ENCODE results near the gene HOXB9.

The HOXB9 gene

DNA sequence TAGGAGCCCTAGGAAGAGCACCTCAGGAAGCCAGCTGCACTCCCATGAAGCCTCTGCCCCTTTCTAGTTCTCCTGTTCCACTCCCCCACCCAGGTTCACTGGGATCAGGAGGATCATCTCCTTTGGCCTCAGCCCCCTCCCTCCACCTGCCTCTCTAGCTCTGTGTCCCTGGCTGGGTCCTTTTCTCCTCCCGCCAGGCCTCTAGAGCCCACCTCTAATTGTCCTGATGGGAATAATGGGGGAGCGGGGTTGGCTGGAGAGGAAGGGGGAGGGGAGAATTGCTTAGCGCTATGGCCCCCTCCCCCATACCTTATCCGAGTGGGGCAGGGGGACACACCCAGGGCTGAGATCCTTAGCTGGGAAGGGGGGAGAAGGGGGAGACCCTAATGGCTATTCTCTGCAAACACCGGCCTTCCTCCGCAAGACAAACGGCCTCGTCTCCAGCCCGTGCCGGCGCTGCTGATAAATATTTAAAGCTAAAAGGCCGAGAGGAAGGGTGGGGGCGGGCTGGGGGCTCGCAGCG is 16.3 kb downstream of the HOXB9 start:
- no peak for DNase-seq

DNA sequence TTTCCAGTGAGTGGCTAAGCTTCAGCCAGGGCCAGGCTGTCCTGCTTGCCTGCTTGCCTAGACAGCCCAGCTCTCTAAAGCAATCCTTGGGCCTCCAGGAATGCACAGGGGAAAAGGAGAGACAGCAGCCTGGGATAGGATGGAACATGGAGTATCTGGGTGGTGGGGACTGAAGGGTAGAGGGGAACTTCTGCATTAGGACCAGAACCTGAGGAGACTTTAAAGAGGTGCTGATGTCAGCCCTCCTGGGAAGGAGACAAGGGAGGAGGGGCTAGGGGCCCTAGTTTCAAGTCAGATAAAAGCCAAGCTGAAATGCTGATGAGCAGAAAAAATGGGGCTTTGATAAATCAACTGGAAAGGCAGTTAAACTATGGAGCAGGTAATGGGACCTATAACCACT is 17.1 kb downstream of the HOXB9 start:
- no peak for DNase-seq

DNA sequence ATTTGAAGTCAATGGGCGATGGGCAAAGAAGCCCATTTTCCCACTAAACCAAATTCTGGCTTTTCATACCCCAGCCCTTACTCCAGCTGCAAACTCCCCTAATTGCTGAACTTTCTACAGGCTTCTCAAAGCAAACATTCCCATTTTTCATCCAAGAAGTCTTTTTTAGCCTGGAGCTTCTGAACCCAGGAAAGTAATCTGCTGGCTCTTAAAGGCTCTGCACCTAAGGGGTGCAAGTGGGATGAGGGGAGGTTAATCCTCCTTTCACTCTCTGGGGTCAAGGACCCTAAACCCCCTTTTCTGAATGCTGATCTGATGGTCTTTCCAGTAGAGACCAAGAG is 17.7 kb downstream of the HOXB9 start:
- no peak for DNase-seq

DNA sequence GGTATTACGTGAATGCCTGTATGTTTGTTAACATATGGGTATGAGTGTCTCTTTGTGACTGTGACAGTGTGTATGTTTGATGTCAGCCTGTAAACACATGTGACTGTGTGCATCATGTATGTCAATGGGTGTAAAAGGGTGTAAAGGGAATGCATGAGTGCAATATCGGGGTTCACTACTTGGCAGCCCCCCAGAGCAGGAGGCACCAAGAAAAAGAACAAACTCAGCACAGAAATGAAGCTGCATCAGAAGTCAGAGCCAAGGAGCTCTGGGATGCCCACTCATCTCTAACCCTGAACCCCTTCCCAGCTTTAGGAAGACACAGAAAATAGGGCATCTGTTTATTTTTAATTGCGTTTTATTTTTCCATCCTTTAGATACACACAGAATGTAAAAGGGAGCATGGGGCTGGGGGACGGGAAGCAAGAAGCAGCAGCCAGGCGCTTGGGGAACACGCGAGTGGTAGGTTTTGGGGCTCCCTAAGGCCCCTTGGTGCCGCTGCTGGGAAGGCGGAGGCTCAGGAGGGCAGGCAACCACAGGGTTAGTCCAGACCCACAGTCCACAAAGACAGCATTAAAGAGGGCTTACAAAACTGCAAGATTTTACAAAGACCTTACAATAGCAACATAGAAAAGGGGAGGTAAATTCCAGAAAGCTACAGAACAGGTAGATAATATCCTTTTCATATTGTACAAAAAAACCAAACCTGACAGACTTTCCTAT is 19.1 kb downstream of the HOXB9 start:
- no peak for DNase-seq

DNA sequence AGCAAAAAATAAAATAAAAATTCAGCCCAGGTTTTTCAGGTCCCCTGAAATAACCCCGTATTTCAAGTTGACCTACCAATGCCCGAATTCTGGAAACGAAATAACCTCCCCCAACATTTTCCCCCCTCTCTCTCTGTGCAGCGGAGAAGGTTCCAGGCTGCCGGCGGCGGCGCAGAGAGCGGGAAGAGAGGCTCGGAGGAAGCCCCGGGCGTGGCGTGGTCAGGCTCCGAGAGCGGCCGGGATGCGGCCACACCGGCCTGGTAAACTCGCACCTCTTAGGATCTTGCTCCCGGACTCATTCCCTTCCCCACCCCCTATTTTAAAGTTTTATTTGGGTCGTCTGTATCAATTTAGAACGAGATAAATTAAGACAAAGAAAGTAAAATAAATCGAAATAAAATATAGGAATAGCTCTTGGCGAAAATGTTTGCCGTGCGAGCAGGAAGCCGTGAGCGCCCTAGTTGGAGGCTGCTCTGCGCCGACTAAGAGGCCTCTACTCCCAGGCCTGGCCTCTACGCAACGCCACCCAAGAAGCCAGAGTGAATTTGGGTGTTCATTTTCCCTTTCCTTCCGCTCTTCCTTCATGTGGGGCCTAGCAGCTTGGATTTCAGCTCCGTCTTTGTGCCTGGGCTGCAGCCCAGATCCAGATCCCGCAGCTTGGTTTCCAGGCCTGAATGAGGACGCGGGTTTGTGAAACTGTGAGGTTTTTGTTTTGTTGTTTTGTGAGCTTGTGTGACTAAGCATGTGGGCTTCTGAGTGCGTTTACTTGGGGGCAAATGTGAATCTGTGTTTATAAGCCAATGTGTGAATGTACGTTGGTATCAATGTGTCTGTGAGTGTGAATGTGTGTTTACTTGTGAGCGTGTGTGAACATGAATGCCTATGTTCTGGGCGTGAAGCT is 19.9 kb downstream of the HOXB9 start:
- DNase-seq: no peak

DNA sequence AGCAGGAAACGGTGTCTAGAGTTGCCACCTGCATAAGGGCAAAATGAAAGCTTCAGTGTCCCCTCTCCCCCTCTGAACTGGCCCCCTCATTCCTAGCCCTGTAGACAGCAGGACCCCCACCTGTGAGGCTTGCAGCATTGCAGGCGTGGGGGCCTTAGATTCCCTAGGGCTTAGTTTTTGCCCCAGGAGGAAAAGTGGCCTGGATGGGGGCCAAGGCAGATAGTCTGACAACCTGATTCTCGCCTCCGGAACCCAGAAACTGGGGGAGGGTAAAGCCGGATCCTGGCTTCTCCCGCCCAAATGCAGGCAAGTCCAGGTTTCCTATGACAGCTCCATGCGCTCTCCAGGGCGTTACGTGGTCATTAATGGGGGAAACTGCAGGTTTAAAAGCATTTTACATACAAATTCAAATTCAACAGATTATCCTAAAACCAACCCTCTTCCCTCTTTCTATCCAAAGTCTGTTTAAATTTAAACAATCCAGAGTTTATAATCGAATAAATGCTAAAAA is 20.7 kb downstream of the HOXB9 start:
- DNase-seq: no peak

DNA sequence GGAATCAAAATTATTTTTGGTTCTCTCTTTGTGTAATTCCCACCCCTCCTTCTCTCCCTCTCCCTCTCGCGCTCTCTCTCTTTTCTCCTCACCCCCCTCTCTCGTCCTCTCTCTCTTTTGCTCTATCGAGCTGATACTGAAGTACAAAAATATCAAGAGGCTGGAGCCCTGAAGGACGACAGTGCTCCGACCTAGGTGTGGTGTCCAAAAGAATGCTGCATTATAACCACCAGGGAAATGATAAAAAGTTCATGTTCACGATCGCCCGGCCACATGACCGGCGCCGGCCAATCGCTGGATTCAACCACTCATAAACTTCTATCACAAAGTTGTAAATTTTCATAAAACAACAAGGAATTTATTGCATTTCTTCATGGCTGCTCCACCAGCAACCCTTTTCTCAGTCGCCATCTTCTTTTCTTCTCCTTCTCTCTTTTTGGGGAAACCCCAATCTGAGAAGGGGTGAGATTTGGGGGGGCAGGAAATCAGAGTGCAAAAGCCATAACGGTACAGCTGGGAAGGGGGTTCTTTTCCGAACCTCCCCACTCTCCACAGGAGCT is 21.3 kb downstream of the HOXB9 start, which contains the start of gene HOXB6:
Gene HOXB6, minus strand, starts transcription at position 217 of the 560 bp plus-strand sequence. CDS start 6,836 bp downstream, outside the sequence.
- no peak for DNase-seq

DNA sequence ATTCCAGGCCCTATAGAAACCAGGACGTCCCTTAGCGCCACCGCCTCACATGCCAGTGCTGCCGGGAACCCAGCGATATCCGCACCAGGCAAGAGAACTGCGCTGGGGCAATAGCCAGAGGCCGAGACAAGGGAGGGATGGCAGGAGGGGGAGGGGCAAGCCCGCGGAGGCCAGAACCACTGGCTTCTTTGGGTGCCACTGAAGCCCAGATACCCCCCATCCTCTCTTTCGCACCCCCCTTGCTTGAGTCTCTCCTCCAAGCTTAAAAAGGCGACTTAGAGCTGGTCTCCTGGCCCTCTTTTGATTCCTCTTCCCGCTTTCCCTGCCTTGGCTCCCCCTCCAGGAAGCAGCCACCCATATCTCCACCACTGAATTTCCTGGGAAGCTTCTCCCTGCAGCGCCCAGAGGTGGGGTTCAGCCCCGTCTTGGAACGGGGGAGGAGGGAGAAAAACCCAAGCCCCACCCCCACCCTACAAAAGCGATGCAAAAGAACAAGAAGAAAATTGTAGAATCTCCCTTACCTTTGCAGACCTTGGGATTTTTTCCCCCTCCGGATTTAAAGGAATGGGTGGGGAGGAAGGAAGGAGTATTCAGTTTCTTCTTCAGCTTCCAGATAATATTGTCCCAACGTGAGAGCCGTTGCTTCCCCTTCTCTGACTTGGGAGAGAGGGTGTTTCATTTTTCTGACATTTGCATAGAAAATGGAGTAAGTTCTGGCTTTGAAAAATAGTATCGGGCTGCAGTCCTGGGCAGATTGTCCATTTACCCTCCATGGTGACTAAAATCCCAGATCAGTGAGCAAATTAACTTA is 22.0 kb downstream of the HOXB9 start:
- DNase-seq: no peak

DNA sequence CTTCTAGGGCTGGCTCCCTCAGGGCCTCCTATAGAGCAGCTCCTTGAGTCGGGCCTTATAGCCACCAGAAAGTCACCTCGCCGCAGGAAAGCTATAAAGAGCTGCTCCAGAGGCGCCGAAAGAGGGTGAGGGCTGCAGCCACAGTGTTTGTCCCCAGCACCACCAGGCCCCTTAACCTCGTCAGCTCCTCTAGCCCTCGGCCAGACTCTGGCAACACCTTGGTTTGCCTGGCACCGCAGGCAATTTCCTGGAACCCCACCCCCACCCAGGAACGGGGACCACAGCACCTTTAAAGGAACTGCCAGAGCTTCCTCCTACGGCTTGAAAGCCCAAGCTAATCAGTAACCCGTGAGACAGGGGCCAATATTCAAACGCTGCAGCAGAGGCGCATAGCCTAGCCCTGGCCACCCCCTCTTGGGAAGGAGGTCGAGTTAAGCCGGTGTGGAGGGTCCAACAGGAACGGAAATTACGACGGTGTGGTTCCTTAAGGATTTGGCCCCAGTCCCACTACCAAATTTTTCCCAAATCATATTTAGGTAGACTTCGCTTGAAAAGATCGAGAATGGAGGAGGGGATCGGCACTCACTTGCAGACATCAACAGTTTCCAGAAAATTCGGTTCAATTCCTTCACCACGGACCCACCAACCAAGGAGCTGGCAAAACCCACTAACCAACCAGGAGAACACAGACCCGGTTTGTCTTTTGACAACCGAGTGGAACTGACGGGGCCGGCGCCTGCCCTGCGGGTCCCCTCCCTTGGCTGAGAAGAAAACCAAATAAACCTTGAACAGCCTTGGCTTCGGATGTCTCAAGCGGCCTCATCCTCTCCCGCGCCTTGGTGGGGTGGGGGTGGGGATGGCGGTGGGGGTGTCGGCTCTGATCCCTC is 24.4 kb downstream of the HOXB9 start:
- DNase-seq: no peak

DNA sequence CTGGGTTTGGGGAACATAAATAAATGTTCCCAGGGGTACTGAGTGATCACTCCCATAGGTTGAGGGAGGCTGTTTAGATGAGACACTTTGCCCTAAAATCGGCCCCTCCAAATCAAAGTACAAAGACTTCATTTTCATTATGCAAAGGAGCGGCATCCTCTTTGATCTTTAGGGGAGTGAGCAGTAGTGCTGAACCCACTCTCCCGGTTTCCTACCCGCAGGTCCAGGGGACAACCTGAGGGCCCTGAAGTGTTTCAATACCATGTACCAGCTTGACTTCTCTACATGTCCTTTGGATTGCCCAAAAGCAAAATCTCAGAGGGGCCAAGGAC is 25.0 kb downstream of the HOXB9 start:
- DNase-seq: no peak

DNA sequence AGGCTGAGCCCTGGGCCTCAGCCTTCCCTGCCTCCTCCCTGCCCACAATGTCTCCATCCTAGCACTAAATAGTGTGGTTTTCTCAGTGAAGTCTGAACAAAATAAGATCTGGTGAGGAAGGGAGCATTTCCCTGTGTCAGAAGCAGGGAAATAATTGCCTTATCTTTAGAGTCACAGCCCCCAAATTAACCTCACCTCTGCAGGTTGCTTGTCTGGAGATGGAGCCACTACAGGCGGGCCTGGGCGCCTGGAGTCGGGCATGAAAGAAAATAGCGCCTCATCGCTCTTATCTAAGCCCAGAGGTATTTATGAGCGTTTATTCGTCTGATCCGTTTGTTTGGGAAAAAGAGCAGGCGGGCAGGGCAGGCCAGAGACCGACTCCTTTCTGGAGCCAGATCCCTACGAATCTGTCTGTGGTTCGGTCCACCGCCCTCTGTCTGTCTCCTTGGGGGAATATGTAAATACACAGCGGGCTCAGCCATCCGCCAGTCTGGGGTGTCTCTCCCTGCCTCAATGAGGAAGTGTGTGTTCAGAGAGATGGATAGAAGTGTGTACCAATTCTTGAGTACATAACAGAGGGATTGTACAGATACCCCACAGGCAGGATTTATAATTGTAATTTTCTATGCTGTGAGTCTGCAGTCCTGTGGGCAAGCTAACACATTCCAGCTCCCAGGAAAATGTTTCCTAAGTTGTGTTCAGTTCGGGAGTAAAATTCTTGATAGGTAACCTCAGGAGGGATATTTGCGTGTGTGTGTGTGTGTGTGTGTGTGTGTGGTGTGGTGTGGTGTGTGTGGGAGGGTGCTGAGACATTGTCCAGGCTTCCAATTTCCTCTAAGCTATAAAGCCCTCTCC is 25.7 kb downstream of the HOXB9 start:
- no peak for DNase-seq

DNA sequence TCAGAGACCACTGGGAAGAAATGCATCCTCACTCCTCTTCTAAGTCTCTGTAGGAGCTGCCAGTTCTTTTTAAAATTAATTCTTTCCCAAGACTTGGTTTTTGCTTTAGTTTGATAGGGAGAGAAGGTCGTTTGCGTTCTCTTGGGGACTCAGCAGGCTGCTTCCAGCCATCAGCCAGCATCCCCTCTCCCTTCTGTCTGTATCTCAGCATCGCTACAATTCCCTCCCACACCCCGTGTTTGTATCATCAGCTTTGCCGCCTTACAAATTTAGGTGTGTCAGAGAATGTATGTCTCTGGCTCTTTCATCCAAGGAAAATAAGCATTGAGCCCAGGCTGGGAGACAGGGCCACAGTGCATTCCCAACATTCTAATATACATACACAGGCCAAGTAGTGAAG is 26.8 kb downstream of the HOXB9 start:
- DNase-seq: no peak

DNA sequence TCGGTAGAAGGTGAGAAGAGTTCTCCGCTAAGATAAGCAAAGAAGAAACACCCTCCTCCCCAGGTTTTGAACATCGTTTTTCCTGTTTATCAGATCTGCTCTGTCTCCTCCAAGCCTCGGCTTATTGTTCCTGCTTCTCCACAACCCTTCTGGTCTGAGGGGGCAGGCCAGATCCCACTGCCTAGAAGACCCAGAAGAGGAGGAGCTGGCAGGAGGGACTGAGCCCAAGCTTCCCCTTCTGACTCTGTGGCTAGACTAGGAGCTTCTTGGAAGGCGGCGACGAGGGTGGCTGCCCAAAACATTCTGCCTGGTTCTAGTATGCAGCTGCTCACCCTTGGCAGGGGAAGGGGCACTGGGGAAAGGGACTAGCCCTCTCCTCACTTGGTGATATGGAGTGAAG is 27.4 kb downstream of the HOXB9 start:
- DNase-seq: no peak

DNA sequence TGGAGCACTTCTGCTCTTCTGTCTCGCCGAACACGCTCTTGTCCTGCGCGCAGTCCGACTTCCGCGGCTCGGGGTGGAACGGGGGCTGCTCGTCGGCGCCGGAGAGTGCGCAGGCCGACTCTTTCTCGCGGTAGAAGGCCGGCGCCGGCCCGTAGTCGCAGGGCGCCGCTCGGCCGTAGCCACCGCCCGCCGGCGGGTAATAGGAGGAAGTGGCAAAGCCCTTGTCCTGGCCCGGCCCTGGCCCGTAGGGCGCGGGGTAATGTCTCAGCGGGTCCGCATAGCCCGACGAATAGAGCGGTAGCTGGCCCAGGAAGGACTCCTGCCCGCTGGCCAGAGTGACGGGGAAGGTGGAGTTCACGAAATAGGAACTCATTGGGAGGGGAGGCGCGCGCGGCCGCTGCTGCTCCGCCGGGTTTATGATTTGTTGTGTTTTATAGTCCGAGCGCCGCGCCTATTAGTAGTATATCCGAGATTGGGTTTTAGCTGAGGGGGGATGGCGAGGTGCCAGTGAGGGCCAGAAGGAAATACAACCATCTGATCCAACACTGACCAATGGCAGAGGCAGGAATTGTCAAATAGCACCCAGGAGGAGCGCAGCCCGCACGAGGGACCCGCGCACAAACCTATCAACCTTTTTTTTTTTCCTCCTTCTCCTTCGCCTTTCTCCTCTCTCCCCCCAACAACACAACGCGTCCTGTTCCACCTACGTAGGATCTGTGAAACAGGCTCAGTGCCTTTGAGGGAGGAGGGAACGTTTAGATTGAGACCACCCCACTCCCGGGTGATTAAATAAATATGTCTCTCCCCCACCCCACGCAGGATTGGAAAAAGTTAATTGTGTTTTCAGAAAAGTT is 28.2 kb downstream of the HOXB9 start:
- DNase-seq: no peak

DNA sequence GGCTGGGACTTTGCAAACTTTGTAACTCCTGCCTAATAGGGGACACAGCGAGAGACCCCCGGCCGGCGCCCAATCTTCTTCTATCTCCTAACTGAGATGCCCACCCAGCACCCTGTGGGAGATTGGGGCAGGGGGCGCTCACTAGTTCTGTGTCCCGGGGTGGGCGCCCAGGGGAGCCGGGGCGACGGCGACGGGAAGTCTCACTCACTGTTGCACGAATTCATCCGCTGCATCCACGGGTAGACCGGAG is 28.7 kb downstream of the HOXB9 start:
- DNase-seq: no peak

DNA sequence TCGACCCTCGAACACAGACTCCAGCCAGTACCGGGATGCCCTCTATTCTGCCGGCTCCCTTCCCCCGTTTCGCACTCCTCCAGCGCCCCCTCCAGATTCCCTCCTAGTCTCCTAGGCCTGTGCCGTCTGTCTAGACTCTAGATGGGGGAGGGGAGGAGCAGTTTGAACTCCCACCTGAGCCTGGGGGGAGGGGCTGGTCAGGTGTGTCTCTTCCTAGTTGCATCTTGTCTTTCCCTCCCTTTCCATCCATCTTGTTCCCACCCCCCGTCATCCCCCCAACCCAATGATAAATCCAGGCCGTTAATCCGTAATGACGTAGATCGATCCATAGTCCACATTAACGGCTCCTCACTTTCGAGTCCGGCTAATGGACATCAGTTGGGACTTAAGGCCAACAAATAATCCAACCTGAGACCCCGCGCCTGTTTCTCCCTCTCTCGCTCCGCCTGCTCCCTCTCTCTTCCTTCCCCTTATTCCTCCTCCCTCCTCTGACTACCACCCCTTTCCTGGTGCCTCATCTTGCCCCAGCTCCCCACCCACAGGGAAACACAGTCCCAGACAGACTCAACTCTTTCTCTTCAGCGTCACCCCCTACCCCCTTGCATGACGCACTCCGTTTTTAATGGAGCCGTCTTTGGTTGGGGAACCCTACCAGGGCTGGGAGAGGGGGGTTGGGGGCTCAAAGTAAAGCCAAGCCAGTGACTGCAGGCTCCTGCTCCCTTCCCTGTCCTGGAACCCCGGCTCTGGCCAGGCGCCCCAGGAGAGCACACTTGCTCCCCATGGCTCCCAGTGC is 29.2 kb downstream of the HOXB9 start:
- no peak for DNase-seq

DNA sequence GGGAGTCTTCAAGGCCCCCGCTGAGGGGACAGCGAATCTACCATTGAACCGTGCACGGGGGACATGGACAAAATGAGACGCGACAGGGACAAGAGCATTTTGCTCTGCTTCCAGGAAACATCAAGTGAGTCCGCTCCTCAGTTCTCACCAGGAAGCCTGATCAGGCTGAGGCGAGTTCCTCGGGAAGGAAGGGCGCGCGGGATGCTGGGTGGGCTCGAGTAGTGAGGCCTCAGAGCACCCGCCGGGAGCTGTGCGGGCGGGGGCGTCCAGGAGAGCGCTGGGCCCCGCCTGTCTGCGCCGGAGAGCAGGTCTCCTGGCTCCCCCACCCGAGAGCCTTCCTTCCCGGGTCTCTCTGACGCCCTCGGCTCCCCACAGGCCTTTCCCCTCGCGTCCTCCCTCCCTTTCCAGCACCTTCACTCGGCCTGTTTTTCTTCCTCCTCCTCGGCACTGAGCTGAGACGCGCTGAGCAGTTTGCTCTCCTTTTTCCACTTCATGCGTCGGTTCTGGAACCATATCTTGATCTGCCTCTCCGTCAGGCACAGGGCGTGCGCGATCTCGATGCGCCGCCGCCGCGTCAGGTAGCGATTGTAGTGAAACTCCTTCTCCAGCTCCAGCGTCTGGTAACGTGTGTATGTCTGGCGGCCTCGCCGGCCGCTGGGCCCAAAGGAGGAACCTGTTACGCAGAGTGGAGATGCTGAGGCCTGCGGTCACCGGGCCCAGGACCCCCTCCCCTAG is 30.0 kb downstream of the HOXB9 start:
- no peak for DNase-seq

DNA sequence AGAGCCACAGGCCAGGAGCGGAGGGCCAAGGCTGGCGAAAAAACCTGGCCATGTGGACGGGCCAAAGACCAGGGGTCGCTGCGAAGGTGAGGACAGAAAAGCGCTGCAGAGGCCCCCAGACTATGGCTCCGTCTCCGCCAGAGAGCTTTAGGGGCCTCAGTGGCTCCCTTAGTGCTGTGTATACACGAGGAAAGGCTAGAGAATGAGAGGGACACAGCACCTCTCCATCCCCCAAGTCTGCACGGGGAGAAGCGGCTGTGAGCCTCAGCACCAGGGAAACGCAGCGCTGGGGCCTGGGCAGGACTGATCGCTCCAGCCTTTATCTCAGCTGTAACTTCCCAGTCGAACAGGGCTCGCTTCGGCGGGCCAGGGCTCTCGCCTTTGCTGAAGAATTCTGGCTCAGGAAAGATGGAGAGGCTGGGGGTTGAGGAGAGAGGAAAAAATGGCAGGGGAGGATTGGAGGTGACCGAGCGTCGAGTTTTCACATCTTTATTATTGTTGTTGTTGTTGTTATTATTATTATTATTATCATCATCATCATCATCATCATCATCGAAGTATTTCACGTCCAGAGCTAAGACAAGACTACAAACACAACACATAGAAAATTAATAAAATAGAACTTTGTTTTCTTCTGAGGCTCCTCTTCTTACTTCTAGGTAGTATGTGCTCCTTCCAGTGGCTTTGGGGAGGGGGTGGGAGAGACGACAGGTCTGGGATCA is 30.7 kb downstream of the HOXB9 start:
- DNase-seq: no peak

Measured in activated gamma-delta T cell treated with Interleukin-2 at 50 U/mL for 16 hours (primary cell).